HCT116 (cell line): Measurements from ENCODE around the gene AMOTL1.

Experiments
- CTCF ChIP-seq, 3 experiments: fragments of 200-600 bp in 1 of 3; sonication (generic) in 1 of 3; IDR thresholded peaks in 2 of 3; conservative IDR thresholded peaks in 1 of 3; 2 replicates each; pipeline ENCODE4 v1.5.1; 2012 to 2017; ENCODE audit warnings: low read depth in 2 of 3, low read length in 2 of 3, antibody characterized with exemption in 1 of 3, borderline replicate concordance in 1 of 3, control low read depth in 1 of 3, mild to moderate bottlenecking in 1 of 3, mixed read lengths in 1 of 3, mixed run types in 1 of 3, moderate library complexity in 1 of 3; ENCODE audit not compliant: insufficient read depth in 1 of 3
- EZH2 ChIP-seq: fragments of 200-600 bp; sonication (generic); IDR thresholded peaks from 2 replicates; pipeline ENCODE4 v1.6.1; 2017; ENCODE audit warnings: antibody characterized with exemption, mixed run types
- MAX ChIP-seq: IDR thresholded peaks from 2 replicates; pipeline ENCODE4 v1.6.1; 2012
- RAD21 ChIP-seq: IDR thresholded peaks from 2 replicates; pipeline ENCODE4 v1.6.1; 2012; ENCODE audit warnings: low read depth, mild to moderate bottlenecking
- REST ChIP-seq: IDR thresholded peaks from 2 replicates; pipeline ENCODE4 v1.6.1; 2012; ENCODE audit warnings: low read depth
- ZNF274 ChIP-seq: fragments of 200-500 bp; sonication (Bioruptor generic); IDR thresholded peaks from 2 replicates; pipeline ENCODE4 v1.6.1; 2014; ENCODE audit warnings: mild to moderate bottlenecking, low read depth, low read length, inconsistent platforms

- TF ChIP-seq EZH2 = no peak
- TF ChIP-seq REST = no peak
- no peak for TF ChIP-seq MAX
- no peak for TF ChIP-seq ZNF274
- no peak for TF ChIP-seq RAD21
- TF ChIP-seq CTCF (IDR thresholded peaks at IDR 0.05 in 2 of 3, conservative IDR thresholded peaks at IDR 0.05 in 1 of 3; ENCODE audit: borderline replicate concordance in 1 of 3, insufficient read depth in 1 of 3, low read depth in 2 of 3, low read length in 2 of 3) = no peak
These were observed 46.4 kb upstream of the AMOTL1 start for GRCh38 chr11:94721565-94722292.
